ENCODE data around the gene ZC3HAV1.
"Not testable (repeated sequence)": the region's sequence is repeated elsewhere in the genome, so short reads cannot be mapped to it uniquely, and the experiment has no call there.

Gene ZC3HAV1

DNA sequence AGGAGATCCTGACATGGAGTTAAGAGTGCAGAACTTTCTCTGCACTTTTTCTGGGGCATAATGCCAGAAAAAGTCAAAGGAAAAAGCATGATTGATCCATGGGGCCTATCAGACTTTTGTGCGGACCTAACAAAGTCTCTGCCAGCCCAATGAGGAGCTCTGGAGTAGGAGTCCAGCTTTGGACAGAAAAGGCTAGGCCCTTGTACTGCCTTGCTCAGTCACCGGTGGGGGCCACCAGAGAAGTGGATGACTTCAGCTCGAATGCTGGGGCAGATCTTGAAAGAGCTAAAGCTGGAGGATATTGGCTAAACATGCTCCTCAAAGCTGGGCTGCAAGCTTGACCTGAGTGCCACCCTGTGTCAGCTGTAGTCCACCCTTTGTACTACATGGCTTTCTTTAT is 2.8 kb upstream of the ZC3HAV1 start:
- no peak overlapping the region for H3K4me3 ChIP-seq (ENCODE audit: low read depth, low read length)
- DNase-seq (ENCODE audit: low read depth): no peak
- TF ChIP-seq CTCF (IDR thresholded peaks at IDR 0.05; ENCODE audit: low read depth, low read length, missing control alignments): no peak

GRCh38 chr7:139111811-139112301 is 2.3 kb upstream of the ZC3HAV1 start:
- TF ChIP-seq CTCF (IDR thresholded peaks at IDR 0.05; ENCODE audit: low read depth, low read length, missing control alignments): no peak
- no peak for DNase-seq (ENCODE audit: low read depth)
- H3K4me3 ChIP-seq (ENCODE audit: low read depth, low read length): no peak overlapping the region

DNA sequence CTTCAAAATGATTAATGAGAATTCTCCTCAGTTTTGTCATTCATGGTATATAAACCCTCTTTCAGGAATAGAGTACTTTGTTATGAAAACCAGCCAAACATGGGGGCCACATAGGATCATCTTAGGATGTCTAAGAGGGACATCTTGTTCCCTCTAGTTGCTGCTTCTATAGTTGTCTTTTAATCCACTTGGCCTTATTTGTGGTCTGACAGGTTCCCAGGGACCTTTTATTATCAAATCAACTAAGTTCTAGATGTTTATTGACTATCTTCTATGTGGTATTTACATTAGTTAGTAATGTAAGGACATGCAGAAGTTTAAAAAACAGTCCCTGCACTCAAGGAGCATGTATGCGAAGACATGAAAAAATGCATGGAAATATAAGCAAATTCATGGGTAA is 1.6 kb upstream of the ZC3HAV1 start:
- TF ChIP-seq CTCF (IDR thresholded peaks at IDR 0.05; ENCODE audit: low read depth, low read length, missing control alignments): no peak
- DNase-seq (ENCODE audit: low read depth): no peak
- no peak overlapping the region for H3K4me3 ChIP-seq (ENCODE audit: low read depth, low read length)

DNA sequence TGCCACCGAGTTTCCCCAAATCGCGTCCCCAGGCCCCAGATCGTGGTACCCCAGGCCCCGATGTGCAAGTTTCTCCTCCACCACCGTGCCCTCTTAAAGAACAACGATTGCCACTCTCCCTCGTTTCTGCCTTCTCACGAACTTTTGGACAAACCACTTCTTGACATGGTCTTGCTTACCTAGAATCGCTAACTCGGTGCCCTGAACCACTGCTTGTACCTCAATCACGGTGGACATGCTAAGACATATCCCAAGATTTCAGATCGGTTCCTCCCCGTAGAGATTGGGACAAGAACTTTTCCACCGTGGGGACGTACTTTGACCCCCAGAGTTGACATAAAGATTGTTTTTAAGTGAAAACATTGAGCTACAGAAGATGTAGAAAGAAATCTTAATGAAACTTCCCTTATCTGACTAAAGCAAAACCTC is 477 bp upstream of the ZC3HAV1 start:
- DNase-seq (ENCODE audit: low read depth): no peak
- H3K4me3 ChIP-seq (ENCODE audit: low read depth, low read length): peak overlapping the region; percentile 90
- TF ChIP-seq CTCF (IDR thresholded peaks at IDR 0.05; ENCODE audit: low read depth, low read length, missing control alignments): no peak

DNA sequence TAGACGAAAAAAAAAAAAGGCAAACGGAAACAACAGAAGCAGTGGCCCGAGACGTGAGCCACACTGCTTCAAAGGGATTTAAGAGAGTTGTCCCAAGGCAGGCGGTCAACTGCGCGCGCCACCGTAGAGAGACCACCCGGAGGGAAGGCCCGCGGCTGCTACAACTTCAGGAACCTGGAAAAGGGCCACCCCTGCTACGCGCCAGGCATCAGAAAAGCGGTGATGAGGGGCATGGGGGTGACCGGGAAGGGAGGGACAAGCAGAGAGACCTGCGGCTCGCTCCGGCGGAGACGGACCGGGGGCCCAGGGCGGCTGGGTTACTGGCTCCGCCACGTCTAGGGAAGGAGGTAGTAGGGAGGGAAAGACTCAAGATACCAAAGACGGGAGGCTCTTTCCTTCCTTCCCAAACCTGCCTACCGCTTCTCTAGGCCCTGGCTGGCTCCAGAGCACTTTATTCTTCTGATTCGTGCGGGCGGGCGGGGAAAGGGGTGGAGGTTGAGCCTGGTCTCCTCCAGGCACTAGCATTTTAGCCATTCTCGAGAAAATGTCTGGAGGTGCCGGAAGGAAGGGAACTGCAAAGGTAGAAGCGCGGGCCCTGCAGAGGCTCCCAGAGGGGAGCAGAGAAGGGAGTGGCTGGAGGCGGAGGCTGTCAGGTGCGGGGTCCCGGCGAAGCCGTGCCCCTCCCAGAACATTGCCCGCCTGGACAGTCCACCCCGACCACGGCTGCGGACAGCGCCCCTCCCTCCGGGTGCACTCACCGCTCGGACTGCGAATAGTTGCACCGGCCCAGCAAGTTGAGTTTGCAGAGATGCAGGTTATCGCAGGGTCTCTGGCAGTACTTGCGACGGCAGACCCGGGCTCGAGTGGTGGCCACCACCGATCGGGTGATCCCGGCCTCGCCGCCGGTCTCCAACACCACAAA is 993 bp downstream of the ZC3HAV1 start:
- H3K4me3 ChIP-seq (ENCODE audit: low read depth, low read length): peak overlapping the region; percentile 90
- TF ChIP-seq CTCF (IDR thresholded peaks at IDR 0.05; ENCODE audit: low read depth, low read length, missing control alignments): no peak
- no peak for DNase-seq (ENCODE audit: low read depth)

- H3K4me3 ChIP-seq (ENCODE audit: low read depth, low read length): peak overlapping the region; percentile 90
Observed at GRCh38 chr7:139106959-139107358, 2.6 kb downstream of the ZC3HAV1 start.

DNA sequence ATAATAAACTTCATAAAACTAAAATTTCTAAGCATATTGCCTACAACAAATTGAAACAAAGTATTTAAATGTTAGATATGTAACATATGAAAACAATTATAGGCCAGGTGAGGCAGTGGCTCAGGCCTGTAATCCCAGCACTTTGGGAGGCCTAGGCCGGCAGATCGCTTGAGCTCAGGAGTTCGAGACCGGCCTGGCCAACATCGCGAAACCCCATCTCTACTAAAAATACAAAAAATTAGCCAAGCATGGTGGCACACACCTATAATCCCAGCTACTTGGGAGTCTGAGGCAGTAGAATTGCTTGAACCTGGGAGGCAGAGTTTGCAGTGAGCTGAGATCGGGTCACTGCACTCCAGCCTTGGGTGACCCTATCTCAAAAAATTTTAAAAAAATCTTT is 3.3 kb downstream of the ZC3HAV1 start:
- DNase-seq (ENCODE audit: low read depth): not testable (repeated sequence)
- peak overlapping the region; percentile 90 for H3K4me3 ChIP-seq (ENCODE audit: low read depth, low read length)

More at GRCh38 chr7:139106959-139107358, 2.6 kb downstream of the ZC3HAV1 start:
- no peak for DNase-seq (ENCODE audit: low read depth)
- TF ChIP-seq CTCF (IDR thresholded peaks at IDR 0.05; ENCODE audit: low read depth, low read length, missing control alignments): no peak

Measured in GM12864 (cell line).